Measurements from ENCODE around the gene HPCA.

The HPCA gene

GRCh38 chr1:32939655-32940371 lies 53.5 kb downstream of the HPCA start:
- no peak for DNase-seq

- DNase-seq = no peak
These were observed 57.9 kb downstream of the HPCA start for GRCh38 chr1:32944180-32944579.
